Stimulated activated CD8-positive, alpha-beta memory T cell treated with anti-CD3 and anti-CD28 coated beads, Interleukin-15, amount 100 ng/mL, for 1 hour (primary cell): ENCODE data around the gene SOCS7.
A peak's percentile ranks its signal among the peaks of the same experiment; 100 is the strongest.
"Not testable (repeated sequence)": the region's sequence is repeated elsewhere in the genome, so short reads cannot be mapped to it uniquely, and the experiment has no call there.

ENCODE experiments used
- DNase-seq: peaks from one replicate; pipeline ENCODE4 v3.0.0-alpha.2; 2020; ENCODE audit warnings: low read depth

SOCS7 gene

GRCh38 chr17:38421871-38422827, 70.5 kb downstream of the SOCS7 start:
- DNase-seq, result no peak

- DNase-seq, result no peak
These were observed 72.8 kb downstream of the SOCS7 start for GRCh38 chr17:38424297-38424972.

- no peak for DNase-seq
These were observed 73.4 kb downstream of the SOCS7 start for GRCh38 chr17:38425031-38425430.

DNA sequence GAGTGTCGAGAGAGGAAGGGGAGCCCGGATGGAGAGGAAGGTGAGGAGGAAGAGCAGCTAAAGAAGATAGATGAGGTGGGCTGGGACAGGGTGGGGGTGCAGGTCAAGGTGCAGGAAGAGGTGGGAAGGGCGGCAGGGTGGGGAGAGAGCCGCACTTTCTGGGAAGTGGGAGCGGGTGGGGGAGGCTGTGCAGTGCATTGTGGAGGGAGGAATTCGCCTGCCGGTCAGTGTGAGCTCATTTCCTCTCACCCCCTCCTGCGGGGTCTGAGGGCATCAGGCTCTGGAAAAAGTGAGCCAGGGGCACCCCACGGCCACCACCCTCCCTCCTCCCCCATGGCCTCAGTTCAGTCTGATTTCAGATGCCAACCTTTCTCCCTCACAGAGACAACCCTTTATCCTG, 74.1 kb downstream of the SOCS7 start:
- no peak for DNase-seq

DNA sequence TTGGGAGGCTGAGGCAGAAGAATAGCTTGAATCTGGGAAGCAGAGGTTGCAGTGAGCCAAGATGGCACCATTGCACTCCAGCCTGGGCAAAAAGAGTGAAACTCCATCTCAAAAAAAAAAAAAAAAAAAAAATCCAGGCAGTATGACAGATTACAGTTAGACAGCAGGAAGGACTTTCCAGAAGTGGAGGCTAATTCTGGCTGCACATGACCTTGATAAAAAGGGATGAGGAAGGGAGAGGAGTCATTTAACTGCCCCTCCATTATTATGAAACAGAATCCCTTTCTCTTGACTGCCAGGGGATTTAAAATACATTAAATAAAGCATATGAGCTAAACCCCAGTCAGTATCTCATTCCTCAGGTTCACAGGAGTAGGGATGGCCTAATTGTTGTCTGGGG, 74.8 kb downstream of the SOCS7 start:
- no peak for DNase-seq

GRCh38 chr17:38427160-38427949, 75.7 kb downstream of the SOCS7 start:
- DNase-seq, result no peak

DNA sequence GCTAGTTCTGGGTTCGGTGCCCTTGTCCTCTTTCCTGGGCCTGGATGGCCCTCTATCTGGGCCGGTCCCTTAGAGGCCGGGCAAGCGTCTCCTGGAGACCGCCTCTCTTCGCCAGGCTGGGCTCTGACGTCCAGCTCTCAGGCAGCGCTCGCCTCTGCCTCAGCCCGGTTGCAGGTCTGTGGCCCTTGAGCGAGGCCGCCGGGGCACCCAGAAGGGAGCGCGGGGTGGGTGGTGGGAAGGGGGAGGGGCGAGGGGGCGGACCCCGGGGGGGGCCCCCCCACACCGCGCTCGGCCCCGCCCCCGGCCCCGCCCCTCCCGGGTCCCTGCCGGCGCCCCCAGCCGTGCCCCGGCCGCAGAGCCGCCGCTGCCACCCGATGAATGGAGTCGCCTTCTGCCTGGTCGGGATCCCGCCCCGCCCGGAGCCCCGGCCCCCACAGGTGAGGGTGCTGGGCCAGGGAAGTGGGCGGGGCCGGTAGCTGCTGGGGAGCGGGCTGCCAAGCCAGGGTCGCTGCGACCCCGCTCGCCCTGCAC, 76.5 kb downstream of the SOCS7 start, which contains the start of gene ARHGAP23:
TSS of gene ARHGAP23 (plus strand) at position 353 of the 531 bp plus-strand sequence. CDS start at position 375, 22 bp downstream.
- DNase-seq, result peak; percentile 6

GRCh38 chr17:38428643-38429371, 77.2 kb downstream of the SOCS7 start:
- no peak for DNase-seq

DNA sequence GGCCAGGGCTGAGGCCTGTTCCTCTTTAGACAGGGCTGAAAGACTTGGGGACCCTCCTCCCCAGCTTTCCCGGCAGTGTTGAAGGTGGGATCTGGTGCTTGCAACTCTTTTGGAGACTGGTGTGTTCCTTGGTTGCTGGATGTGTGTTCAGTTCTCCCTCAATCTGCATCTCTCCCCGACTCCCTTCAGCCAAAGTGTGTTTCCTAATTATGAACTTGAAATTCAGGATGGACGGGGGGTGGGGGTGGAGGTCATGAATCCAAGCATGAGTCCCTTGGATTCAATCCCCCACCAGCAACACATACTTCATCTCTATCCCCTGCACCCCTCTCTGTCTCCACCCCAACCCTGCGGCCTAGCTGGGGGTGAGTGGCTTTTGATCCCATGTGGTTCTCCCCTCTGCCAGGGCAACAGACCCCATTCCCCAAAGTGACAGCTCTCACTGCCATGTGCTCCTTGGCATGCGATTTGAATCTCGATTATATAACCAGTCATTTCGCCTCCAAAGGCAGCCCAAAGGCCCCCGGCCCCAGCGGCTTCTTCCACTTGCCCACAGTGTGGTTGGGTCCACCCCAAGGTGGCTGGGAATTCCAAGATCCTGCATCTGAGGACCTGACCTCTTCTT, 77.9 kb downstream of the SOCS7 start:
- DNase-seq, result no peak

DNA sequence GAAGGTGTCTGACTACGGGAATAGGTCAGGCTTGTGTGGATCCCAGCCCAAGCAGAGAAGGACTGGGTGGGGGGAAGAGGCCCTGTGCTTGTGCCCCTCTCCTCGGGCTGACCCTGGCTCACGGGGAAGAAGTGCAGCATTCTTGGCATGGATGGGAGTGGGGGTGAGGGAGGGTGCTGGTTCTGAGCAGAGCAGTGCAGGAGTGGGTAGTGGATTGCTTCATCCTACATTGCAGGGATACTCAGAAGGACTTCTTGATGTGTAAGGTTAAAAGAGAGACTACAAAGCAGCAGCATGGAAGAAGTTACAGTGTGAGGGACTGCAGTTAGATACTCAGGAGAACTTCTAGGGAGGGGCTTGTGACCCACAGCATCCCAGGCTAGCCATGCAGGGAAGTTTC, 78.7 kb downstream of the SOCS7 start:
- DNase-seq, result no peak

GRCh38 chr17:38430822-38431221, 79.2 kb downstream of the SOCS7 start:
- DNase-seq, result no peak

DNA sequence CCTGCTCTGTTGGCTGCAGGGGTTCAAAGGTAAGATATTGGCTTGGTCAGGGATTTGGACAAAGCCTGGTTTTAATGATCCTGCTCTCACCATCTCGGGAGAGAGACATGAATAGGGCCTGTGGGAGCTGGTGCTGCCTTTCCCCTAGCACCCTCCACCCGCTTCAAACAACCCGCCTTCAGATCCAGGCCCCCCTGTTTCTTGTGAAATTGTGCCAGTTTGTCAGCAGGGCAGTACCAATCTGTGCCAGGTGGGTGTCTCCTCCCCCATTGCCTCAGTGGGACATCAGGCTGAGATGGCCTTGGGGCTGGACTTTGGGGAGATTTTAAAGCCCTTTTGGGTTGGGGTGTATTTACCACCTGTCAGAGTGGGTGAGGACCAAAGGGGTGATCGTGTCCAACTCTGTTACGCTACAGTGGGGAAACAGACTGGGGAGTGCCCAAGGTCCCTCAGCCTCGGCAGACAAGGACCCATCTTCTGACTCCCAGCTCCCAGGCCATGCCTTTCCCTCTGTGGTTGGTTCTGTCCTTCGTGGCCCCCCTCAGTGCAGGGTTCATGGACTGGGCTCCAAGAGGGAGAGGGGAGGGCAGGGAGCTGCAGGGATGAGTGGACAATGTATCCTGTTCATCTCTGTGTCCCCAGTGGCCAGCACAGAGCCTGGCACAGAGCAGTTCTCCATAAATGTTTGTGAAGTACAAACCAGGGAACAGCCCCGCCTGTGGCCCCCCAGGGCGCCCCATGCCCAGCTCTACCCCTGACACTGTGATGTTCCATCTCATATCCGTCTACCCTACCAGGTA, 79.9 kb downstream of the SOCS7 start:
- DNase-seq, result no peak

DNA sequence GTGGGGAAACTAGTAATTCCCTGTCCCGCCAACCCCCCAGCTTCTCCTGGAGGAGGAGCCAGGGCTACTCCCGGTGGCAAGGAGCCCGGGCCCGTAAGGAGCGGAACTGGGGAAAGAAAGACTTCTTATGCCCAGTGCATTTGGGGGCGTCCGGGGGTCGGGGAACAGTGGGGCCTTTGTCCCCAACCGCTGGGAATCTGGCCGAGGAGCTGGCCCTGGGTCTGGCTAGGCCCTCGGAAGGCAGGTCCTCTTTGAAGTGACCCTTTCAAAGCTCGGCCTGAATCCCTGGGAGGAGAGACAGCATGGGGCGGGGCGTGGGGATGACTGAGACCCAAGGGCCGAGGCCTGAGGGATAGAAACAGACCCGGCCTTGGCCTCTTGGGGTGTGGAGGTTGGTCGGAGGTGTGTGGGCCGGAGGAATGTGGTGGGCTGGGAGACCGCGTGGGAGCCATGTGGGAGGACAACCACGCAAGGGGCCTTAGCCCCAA, 82.6 kb downstream of the SOCS7 start:
- no peak for DNase-seq

DNA sequence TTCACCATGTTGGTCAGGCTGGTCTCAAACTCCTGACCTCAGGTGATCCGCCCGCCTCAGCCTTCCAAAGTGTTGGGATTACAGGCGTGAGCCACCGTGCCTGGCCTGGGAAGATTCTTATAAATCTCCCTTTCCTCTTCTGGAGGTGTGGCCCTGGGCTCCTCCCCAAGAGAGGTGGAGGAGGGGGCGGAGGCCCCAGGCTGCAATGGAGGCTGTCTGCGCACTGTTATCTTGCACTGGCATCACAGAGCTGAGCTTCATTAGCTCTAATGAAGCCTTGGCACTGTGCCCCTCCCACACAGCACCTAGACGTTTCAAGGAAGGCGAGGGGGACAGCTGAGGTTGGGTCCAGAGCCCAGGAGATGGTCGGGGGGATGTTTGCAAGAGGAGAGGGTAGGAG, 84.2 kb downstream of the SOCS7 start:
- no peak for DNase-seq

- no peak for DNase-seq
These were observed 84.7 kb downstream of the SOCS7 start for GRCh38 chr17:38436386-38436785.

DNA sequence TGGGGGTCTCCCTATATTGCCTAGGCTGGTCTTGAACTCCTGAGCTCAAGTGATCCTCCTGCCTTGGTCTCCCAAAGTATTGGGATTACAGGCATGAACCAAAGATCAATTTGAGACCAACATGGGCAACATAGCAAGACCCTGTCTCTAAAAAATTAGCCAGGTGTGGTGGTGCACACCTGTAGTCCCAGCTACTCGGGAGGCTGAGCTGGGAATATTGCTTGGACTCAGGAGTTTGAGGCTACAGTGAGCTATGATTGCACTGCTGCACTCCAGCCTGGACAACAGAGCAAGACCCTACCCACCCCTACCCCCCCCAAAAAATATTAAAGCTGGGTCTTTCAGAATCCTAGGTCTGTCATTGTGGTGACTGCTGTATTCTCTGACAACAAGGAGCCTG, 85.7 kb downstream of the SOCS7 start:
- DNase-seq, result not testable (repeated sequence)

- DNase-seq, result no peak
These were observed 87.8 kb downstream of the SOCS7 start for GRCh38 chr17:38439436-38439835.

DNA sequence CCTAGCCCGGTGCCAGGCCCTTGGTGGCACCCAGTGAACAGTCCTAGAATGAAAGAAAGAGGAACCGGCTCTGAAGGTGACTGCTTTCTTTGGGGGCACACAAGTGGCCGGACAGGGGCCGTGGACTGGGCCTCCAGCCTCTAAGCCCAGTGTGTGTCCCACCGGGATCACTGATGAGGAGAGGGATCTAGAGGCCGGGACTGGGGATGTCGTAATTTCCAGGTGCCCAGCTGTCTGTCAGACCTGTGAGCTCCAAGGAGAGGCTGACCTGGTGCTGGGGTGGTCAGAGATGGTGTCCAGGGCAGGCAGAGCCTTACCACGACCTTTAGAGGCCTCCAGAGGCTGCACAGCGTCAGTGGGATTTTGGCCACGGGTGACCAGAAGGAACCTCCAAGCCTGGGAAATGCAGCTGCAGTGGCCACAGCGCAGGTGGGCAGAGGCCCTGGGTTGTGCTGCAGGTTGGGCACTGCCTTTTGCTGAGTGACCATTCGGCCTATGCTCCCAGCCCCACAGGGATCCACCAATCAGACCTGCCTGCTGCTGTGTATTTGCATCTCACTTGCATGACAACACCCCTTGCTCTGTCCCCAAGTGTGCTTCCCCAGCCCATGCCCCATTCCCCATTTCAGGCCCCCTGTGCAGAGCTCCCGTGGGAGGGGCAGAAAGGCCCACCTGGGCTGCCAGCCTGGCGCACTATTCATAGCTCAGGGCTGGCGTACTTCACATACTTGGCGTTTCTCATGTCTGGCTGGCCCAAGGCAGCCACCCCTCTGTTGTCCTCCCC, 89.2 kb downstream of the SOCS7 start:
- no peak for DNase-seq

GRCh38 chr17:38441429-38442061, 89.9 kb downstream of the SOCS7 start:
- no peak for DNase-seq
